LNCAP (cell line): Measurements from ENCODE around the gene LGALS9.

Source experiments
- TF ChIP-seq, protein P1 (sequence below): fragments of 450-650 bp; IDR thresholded peaks from 2 replicates; pipeline ENCODE4 v1.5.1; 2017; ENCODE audit warnings: mild to moderate bottlenecking

LGALS9 gene

DNA sequence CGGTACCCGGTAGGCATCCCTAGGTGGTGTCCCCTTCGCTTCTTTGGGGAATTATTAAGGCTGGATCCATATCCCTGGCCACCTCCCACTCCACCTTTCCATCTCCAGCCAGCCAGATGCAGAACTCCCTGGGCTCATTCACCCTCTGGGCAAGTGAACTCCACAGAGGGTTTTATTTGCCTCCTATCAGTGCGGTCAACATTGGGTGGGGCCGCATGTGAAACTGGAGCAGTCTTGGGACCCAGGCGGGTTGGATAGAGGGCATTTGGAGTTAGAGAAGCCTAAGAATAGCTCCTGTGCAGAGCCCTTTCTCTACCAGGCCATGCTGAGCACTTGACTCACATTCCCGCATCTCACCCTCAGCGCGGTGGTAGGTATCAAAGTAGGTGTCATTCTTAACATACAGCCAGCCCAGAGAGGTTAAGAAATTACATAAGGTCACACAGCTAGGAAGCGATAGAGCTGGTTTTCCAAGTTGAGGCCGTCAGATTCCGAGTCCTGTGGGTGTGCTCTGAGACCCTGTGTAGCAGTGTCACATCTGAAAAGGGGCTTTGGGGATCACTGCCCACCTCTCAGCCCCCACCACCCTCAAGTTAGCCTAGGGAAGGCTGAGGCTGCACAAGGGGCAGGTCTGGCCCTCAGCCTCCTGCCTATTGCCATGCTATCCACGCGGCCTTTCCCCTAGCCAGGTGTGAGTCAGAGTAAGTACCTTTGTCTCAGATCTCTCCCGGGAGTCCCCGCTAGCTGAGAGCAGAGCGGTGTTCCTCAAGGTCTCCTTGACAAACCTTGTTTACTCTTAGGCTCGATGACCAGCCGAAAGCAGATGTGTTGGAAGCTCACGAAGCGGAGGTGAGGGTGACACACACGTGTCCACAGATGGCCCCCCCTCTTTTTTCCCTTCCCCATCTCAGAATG lies 26.9 kb upstream of the LGALS9 start:
- TF ChIP-seq, protein P1, sequence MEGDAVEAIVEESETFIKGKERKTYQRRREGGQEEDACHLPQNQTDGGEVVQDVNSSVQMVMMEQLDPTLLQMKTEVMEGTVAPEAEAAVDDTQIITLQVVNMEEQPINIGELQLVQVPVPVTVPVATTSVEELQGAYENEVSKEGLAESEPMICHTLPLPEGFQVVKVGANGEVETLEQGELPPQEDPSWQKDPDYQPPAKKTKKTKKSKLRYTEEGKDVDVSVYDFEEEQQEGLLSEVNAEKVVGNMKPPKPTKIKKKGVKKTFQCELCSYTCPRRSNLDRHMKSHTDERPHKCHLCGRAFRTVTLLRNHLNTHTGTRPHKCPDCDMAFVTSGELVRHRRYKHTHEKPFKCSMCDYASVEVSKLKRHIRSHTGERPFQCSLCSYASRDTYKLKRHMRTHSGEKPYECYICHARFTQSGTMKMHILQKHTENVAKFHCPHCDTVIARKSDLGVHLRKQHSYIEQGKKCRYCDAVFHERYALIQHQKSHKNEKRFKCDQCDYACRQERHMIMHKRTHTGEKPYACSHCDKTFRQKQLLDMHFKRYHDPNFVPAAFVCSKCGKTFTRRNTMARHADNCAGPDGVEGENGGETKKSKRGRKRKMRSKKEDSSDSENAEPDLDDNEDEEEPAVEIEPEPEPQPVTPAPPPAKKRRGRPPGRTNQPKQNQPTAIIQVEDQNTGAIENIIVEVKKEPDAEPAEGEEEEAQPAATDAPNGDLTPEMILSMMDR = no peak

DNA sequence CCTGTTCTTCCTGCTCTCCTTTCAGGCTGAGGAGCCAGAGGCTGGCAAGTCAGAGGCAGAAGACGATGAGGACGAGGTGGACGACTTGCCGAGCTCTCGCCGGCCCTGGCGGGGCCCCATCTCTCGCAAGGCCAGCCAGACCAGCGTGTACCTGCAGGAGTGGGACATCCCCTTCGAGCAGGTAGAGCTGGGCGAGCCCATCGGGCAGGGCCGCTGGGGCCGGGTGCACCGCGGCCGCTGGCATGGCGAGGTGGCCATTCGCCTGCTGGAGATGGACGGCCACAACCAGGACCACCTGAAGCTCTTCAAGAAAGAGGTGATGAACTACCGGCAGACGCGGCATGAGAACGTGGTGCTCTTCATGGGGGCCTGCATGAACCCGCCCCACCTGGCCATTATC lies 25.6 kb upstream of the LGALS9 start:
- TF ChIP-seq, protein P1 = no peak

GRCh38 chr17:27607521-27608091 lies 23.4 kb upstream of the LGALS9 start:
- TF ChIP-seq, protein P1 = no peak

DNA sequence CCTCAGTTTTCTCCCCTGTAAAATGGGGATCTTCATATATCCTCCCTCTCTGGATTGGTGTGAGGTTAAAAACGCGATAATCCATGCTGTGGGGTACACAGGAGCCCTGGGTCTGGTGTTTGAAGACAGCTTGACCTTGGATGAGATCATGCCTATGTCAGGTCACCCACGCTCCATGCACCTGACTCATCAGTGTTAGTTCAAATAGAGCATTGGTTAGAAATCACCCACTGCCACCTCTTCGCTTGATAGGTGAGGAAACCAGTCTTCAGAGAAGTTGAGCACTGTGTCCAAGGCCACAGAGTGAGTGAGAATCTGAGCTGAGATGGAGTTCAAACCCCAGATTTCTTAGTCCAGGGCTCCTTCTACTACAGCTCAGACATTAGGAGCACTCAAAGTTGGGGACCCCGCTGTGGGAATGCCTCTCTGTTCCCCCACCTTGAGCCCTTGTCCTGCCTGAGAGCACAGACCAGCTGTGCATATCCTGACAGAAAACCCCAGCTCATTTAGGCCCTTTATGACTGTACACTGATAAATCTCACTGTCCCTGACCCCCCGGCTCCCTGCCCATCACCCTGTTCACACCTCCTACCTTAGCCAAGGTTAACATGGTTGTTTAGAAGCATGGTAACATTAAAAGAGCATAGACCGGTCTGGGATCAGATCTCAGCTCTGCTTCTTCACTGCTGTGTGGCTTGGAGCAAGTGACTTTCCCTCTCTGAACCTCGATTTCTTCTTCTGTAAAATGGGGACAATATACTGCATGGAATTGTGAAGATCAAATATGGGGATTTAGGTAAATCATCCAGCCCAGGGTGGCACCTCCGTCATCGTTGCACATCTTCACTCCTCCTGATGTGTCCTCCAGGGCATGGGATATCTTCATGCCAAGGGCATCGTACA lies 22.4 kb upstream of the LGALS9 start:
- TF ChIP-seq, protein P1 = no peak

DNA sequence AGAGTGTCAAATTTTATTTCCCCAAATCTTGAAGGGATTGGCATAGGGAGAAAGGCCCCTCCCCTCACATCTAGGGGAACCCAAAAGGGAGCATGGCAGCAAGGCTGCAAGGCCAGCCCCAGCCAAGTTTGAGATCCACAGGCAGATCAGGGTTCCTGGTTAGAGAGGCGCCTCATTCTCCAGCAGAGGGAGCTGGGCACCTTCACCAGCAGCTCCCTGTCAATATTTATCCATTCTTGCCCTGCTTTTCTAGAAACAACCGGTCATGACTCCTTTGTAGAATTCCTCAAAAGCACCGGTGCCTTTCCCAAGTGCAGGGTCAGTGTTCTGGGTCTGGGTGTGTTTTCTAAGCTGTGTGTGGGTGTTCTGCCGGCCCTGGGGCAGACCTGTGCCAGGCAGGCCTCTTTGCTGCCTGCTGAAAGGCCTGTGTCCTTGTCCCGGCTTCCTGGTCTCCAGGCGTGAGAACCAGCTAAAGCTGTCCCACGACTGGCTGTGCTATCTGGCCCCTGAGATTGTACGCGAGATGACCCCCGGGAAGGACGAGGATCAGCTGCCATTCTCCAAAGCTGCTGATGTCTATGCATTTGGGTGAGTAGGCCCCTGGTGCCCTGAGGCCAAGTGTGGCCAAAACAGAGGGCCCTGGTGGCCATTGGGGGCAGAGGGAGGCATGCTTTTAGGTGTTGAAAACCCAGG lies 21.2 kb upstream of the LGALS9 start:
- TF ChIP-seq, protein P1 = peak; percentile 80

DNA sequence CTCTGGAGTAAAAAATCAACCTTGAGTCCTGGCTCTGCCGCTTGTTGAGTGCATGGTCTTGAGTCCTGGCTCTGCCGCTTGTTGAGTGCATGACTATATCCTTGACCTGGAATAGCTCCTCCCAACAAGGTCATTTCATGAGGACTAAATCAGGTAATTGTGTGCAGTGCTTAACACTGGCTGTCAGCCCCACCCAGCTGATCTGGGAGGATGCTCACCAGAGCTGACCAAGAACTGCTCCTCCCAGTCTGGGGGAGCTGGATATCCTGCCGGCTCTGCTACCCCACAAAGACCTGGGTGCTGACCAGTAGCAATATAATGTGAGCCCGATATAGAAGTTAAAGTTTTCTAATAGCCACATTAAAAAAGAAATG lies 20.7 kb upstream of the LGALS9 start:
- TF ChIP-seq, protein P1 = no peak

DNA sequence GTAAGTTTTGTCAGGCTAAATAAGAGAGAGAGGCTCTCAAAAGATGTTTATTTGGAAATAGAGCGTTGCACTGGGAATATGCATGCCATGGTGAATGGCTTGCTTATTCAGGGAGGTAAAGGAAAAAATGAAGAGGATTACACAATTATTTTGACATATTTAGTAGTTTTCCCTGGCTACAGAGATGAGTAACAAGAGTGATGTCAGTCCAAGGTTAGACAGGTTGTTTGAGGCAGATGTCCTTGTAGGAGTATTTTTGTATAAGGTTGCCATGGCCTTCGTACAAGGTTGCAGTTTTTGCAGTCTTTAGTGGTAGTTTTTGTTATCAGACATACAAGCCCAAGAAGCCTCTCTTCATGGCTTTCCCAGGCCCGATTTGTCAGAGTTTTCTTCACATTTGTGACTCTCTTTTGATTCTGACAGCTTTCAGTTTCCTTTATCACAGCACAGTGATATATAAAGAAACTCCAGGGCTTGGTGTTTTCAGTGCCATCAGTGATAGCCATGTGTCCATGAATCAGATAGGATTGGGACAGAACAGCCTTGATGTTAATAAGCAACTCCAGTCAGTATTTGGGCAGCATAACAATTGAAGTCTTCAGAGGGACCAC lies 18.7 kb upstream of the LGALS9 start:
- TF ChIP-seq, protein P1 = no peak
